HG03025 (cell line): ENCODE data around the gene DAPK1.
"Not testable (repeated sequence)": the region's sequence is repeated elsewhere in the genome, so short reads cannot be mapped to it uniquely, and the experiment has no call there.

ENCODE experiments used
- ATAC-seq: cut with Tn5 transposase; IDR thresholded peaks from one replicate; pipeline ENCODE4 v1.9.1; 2021; ENCODE audit warnings: mild to moderate bottlenecking, moderate library complexity; ENCODE audit not compliant: unreplicated experiment, low FRiP score

Gene DAPK1

GRCh38 chr9:87722393-87723088, 224.9 kb downstream of the DAPK1 start:
- ATAC-seq = no peak

- ATAC-seq = no peak
Observed at GRCh38 chr9:87725356-87725899, 227.8 kb downstream of the DAPK1 start.

GRCh38 chr9:87725900-87726709, 228.4 kb downstream of the DAPK1 start, which contains the start of gene CTSL:
TSS of gene CTSL (plus strand) at chr9:87726119. CDS start at chr9:87727604, 1,485 bp downstream.
- ATAC-seq = no peak

- no peak for ATAC-seq
Observed at GRCh38 chr9:87729246-87729645, 231.6 kb downstream of the DAPK1 start.

- ATAC-seq = no peak
Observed at GRCh38 chr9:87731321-87731720, 233.7 kb downstream of the DAPK1 start.

GRCh38 chr9:87732344-87732743, 234.7 kb downstream of the DAPK1 start:
- ATAC-seq = no peak

- no peak for ATAC-seq
Observed at GRCh38 chr9:87732756-87733155, 235.1 kb downstream of the DAPK1 start.

- ATAC-seq = no peak
Observed at GRCh38 chr9:87733273-87734052, 235.8 kb downstream of the DAPK1 start.

- ATAC-seq = no peak
Observed at GRCh38 chr9:87734106-87734505, 236.4 kb downstream of the DAPK1 start.

- ATAC-seq = no peak
Observed at GRCh38 chr9:87739546-87739945, 241.9 kb downstream of the DAPK1 start.

GRCh38 chr9:87740209-87740608, 242.5 kb downstream of the DAPK1 start:
- no peak for ATAC-seq

GRCh38 chr9:87741326-87741725, 243.7 kb downstream of the DAPK1 start:
- ATAC-seq = no peak

GRCh38 chr9:87741891-87742290, 244.2 kb downstream of the DAPK1 start:
- no peak for ATAC-seq

GRCh38 chr9:87742813-87743428, 245.3 kb downstream of the DAPK1 start:
- no peak for ATAC-seq

GRCh38 chr9:87744247-87744646, 246.6 kb downstream of the DAPK1 start:
- not testable (repeated sequence) for ATAC-seq

GRCh38 chr9:87746186-87746585, 248.5 kb downstream of the DAPK1 start:
- ATAC-seq = no peak

- no peak for ATAC-seq
Observed at GRCh38 chr9:87748881-87749280, 251.2 kb downstream of the DAPK1 start.

GRCh38 chr9:87749335-87750035, 251.8 kb downstream of the DAPK1 start:
- ATAC-seq = no peak

- no peak for ATAC-seq
Observed at GRCh38 chr9:87750726-87751125, 253.1 kb downstream of the DAPK1 start.

- no peak for ATAC-seq
Observed at GRCh38 chr9:87751423-87751822, 253.8 kb downstream of the DAPK1 start.
